Uterus (tissue), 2 donors: Measurements from ENCODE around the gene HOXD4.

Experiments
- POLR2A ChIP-seq, 2 donors: fragments of 450-650 bp; IDR thresholded peaks; one replicate each; pipeline ENCODE4 v1.6.1; 2016; ENCODE audit warnings: antibody characterized with exemption in 2 of 2, mild to moderate bottlenecking in 1 of 2, moderate library complexity in 1 of 2
- TF ChIP-seq, protein P1 (sequence below), 4 experiments: fragments of 200-600 bp in 2 of 4; fragments of 450-650 bp in 2 of 4; sonication (generic) in 2 of 4; IDR thresholded peaks; one replicate each; pipeline ENCODE4 v1.5.1; 2016 to 2019; ENCODE audit warnings: antibody characterized with exemption in 4 of 4, mild to moderate bottlenecking in 2 of 4, moderate library complexity in 1 of 4

- TF ChIP-seq, protein P1, sequence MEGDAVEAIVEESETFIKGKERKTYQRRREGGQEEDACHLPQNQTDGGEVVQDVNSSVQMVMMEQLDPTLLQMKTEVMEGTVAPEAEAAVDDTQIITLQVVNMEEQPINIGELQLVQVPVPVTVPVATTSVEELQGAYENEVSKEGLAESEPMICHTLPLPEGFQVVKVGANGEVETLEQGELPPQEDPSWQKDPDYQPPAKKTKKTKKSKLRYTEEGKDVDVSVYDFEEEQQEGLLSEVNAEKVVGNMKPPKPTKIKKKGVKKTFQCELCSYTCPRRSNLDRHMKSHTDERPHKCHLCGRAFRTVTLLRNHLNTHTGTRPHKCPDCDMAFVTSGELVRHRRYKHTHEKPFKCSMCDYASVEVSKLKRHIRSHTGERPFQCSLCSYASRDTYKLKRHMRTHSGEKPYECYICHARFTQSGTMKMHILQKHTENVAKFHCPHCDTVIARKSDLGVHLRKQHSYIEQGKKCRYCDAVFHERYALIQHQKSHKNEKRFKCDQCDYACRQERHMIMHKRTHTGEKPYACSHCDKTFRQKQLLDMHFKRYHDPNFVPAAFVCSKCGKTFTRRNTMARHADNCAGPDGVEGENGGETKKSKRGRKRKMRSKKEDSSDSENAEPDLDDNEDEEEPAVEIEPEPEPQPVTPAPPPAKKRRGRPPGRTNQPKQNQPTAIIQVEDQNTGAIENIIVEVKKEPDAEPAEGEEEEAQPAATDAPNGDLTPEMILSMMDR (IDR thresholded peaks at IDR 0.05): no peak
- TF ChIP-seq POLR2A (IDR thresholded peaks at IDR 0.05): no peak
Observed at GRCh38 chr2:176110415-176111308, 40.7 kb upstream of the HOXD4 start.
